OCI-LY7 (cell line): ENCODE measurements around the gene OR2A14.

ENCODE experiments used
- CTCF ChIP-seq: fragments of 200-600 bp; sonication (generic); conservative IDR thresholded peaks from 2 replicates; pipeline ENCODE4 v1.5.1; 2014; ENCODE audit warnings: mild to moderate bottlenecking, antibody characterized with exemption, low read length, moderate library complexity, mixed read lengths
- EZH2phosphoT487 ChIP-seq: fragments of 200-600 bp; sonication (generic); IDR thresholded peaks from 2 replicates; pipeline ENCODE4 v1.6.1; 2018; ENCODE audit warnings: low read depth, borderline replicate concordance, mild to moderate bottlenecking, mixed run types, antibody characterized with exemption, low read length, moderate library complexity, mixed read lengths

DNA sequence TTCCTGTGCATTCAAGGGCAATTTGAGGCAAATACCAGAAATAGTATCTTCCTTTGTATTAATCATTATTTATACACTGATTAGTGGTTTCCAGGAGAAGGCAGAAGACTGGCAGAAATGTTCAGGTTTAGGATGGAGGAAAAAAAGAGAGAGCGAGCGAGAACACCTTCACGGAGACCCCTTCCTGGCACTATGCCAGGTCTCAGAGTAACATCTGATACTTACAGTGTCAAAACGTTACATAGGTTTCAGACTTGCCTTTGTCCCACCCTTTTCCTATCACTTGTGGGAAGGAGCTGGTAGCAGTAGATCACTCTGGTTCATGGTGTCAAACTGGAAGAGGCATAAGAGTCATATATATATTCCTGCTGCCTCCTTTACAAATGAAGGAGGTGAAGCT is 36.2 kb upstream of the OR2A14 start:
- TF ChIP-seq CTCF (no peak), EZH2phosphoT487 (no peak)
